Fibroblast of lung (primary cell): ENCODE measurements around the gene CDC42EP2. TPM values are rescaled to one million over a fixed set of nuclear protein-coding genes. Genes with fewer than 3 reads are reported as not detected.
A peak's percentile ranks its signal among the peaks of the same experiment; 100 is the strongest.

Source experiments
- DNase-seq, 2 donors: peaks; one replicate each; pipeline versions ENCODE4 v3.0.0 to v3.0.0-alpha.2; 2010; ENCODE audit warnings: low read depth in 2 of 2
- H2AFZ ChIP-seq: 2 replicates; pipeline ENCODE4 v1.5.1; 2012; ENCODE audit warnings: low read length, control low read depth, inconsistent platforms
- H3K27ac ChIP-seq: 2 replicates; pipeline ENCODE4 v1.5.1; 2011; ENCODE audit warnings: low read length, control low read depth; ENCODE audit not compliant: insufficient read depth
- H3K27me3 ChIP-seq: 2 replicates; pipeline ENCODE4 v1.5.1; 2011; ENCODE audit warnings: mild to moderate bottlenecking, low read length; ENCODE audit not compliant: control insufficient read depth, insufficient read depth
- H3K36me3 ChIP-seq: 2 replicates; pipeline ENCODE4 v1.5.1; 2011; ENCODE audit warnings: low read length; ENCODE audit not compliant: control insufficient read depth, insufficient read depth
- H3K4me1 ChIP-seq: 2 replicates; pipeline ENCODE4 v1.5.1; 2011; ENCODE audit warnings: low read length; ENCODE audit not compliant: control insufficient read depth, insufficient read depth; ENCODE audit errors: extremely low read depth
- H3K4me2 ChIP-seq: 2 replicates; pipeline ENCODE4 v1.5.1; 2011; ENCODE audit warnings: low read length, control low read depth; ENCODE audit not compliant: insufficient read depth; ENCODE audit errors: extremely low read depth
- H3K4me3 ChIP-seq, 4 experiments: fragments of 200-600 bp in 1 of 4; sonication (generic) in 1 of 4; replicated peaks in 1 of 4; 2 replicates each; pipeline ENCODE4 v1.5.1; 2011 to 2016; ENCODE audit warnings: low read length in 4 of 4, low read depth in 3 of 4, mild to moderate bottlenecking in 3 of 4, control low read depth in 2 of 4, inconsistent platforms in 1 of 4, mixed read lengths in 1 of 4; ENCODE audit not compliant: insufficient read depth in 1 of 4; ENCODE audit errors: control extremely low read depth in 1 of 4
- H3K79me2 ChIP-seq: 2 replicates; pipeline ENCODE4 v1.5.1; 2012; ENCODE audit warnings: mild to moderate bottlenecking, low read length, inconsistent platforms; ENCODE audit not compliant: control insufficient read depth, insufficient read depth
- H3K9ac ChIP-seq: 2 replicates; pipeline ENCODE4 v1.5.1; 2011; ENCODE audit warnings: mild to moderate bottlenecking, low read length, control low read depth; ENCODE audit not compliant: insufficient read depth
- H3K9me3 ChIP-seq: 2 replicates; pipeline ENCODE4 v1.5.1; 2012; ENCODE audit warnings: low read depth, low read length; ENCODE audit not compliant: control insufficient read depth, insufficient read depth
- H4K20me1 ChIP-seq: 2 replicates; pipeline ENCODE4 v1.5.1; 2011; ENCODE audit warnings: low read length; ENCODE audit not compliant: control insufficient read depth, insufficient read depth; ENCODE audit errors: extremely low read depth
- CTCF ChIP-seq, 2 donors: IDR thresholded peaks in 1 of 2; conservative IDR thresholded peaks in 1 of 2; 1 replicate in 1 of 2; 2 replicates in 1 of 2; pipeline ENCODE4 v1.5.1; 2011 to 2012; ENCODE audit warnings: low read length in 2 of 2, control low read depth in 1 of 2, inconsistent platforms in 1 of 2, low read depth in 1 of 2, mild to moderate bottlenecking in 1 of 2
- EZH2 ChIP-seq: IDR thresholded peaks from 2 replicates; pipeline ENCODE4 v1.5.1; 2012; ENCODE audit warnings: low read length, control low read depth, mild to moderate bottlenecking; ENCODE audit errors: missing control alignments
- polyA plus RNA-seq, 2 donors: library from polyadenylated mRNA; depleted of rRNA in 1 of 2; stranded (reverse) in 1 of 2; unstranded in 1 of 2; fragments of >200 nt; gene quantifications; 2 replicates each; pipeline ENCODE4 v1.2.1, GENCODE V29; 2011 to 2012; ENCODE audit warnings: missing spikeins in 1 of 2
- total RNA-seq: library from RNA; depleted of rRNA; stranded (reverse); fragments of >200 nt; gene quantifications from 2 replicates; pipeline ENCODE4 v1.2.1, GENCODE V29; 2014

Gene CDC42EP2
- total and polyA plus RNA-seq, 2 donors (not counting 1 experiment from before 2014, with no cell fraction given), result 25.6 to 48.4 TPM

- peak in 1 of 2 donors; percentile 7 for DNase-seq
- TF ChIP-seq EZH2, result no peak
- TF ChIP-seq CTCF (conservative IDR thresholded peaks at IDR 0.05 in 1 of 2, IDR thresholded peaks at IDR 0.05 in 1 of 2; ENCODE audit: low read depth in 1 of 2, low read length in 2 of 2), result no peak
- Histone ChIP-seq H3K4me2 (no peak overlapping the region), H3K27ac (peak overlapping the region; percentile 31), H4K20me1 (no peaks in the 10 kb centered on the region), H3K36me3 (peaks cover 8% of the 10 kb centered on the region), H3K4me1 (peaks cover 45% of the 10 kb centered on the region), H3K9me3 (no peaks in the 10 kb centered on the region), H3K79me2 (no peaks in the 10 kb centered on the region), H3K4me3 (no peak overlapping the region), H3K9ac (no peak overlapping the region), H3K27me3 (no peaks in the 10 kb centered on the region), H2AFZ (no peak overlapping the region)
These were observed 7.1 kb upstream of the CDC42EP2 start for GRCh38 chr11:65307298-65308229.

DNA sequence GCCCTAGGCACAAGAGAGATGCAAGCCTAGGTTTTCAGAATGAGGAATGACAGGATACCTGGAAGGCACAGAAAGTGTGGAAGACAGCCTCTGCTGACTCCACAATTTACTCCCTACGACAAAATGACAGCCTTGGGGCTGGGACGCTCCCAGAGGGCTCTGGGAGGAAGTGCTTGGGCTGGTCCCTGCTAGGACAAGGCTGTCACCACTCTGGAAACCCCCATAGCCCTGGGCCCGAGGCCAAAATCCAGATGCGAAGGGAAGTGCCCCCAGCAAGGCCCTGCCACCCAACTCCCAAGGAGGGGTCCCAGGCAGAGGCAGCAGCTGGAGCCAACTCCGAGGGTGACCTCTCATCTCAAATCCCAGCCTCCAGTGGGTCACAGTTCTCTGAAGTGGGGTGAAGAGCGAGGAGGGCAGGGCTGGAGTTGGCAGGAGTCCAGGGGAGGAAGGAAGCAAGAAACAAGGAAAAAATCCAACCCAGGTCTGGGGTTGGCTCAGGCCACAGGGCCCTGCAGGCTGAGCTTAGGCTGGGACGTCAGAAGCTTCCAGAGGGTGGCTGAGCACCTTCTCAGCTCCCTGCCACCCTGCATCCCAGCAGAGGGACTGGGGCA is 6.3 kb upstream of the CDC42EP2 start:
- Histone ChIP-seq H3K27me3 (no peaks in the 10 kb centered on the region), H3K9me3 (no peaks in the 10 kb centered on the region), H3K4me2 (no peak overlapping the region), H2AFZ (no peak overlapping the region), H4K20me1 (no peaks in the 10 kb centered on the region), H3K27ac (peak overlapping the region; percentile 46), H3K4me1 (peaks cover 43% of the 10 kb centered on the region), H3K4me3 (no peak overlapping the region), H3K79me2 (peaks cover 4% of the 10 kb centered on the region), H3K36me3 (peaks cover 8% of the 10 kb centered on the region), H3K9ac (peak overlapping the region; percentile 13)
- DNase-seq, result no peak
- TF ChIP-seq CTCF (conservative IDR thresholded peaks at IDR 0.05 in 1 of 2, IDR thresholded peaks at IDR 0.05 in 1 of 2; ENCODE audit: low read depth in 1 of 2, low read length in 2 of 2), result no peak
- TF ChIP-seq EZH2, result no peak

DNA sequence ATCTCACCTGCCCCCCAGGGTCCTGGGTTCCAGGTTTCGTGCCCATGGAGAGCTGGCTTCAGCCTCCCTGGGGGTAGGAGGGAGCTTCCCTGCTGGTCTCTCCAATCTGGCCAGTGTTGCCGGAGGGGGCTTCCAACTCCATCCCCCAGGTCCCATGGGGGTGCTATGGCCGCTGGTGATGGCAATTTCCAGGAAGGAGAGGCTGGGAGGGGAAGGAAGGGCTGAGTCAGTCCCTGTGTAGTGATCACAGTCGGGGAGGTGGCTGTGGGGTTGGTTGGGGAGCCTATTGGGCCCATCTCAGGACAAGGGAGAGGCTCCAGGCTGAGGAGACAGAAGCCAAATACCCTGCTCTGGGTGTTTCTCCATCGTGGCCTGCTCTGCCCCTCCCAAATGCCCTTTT is 5.7 kb upstream of the CDC42EP2 start:
- Histone ChIP-seq H3K4me2 (no peak overlapping the region), H3K9me3 (no peaks in the 10 kb centered on the region), H2AFZ (no peak overlapping the region), H3K9ac (peak overlapping the region; percentile 13), H4K20me1 (no peaks in the 10 kb centered on the region), H3K27ac (peak overlapping the region; percentile 41), H3K36me3 (peaks cover 4% of the 10 kb centered on the region), H3K4me3 (no peak overlapping the region), H3K27me3 (no peaks in the 10 kb centered on the region), H3K4me1 (peaks cover 43% of the 10 kb centered on the region), H3K79me2 (peaks cover 9% of the 10 kb centered on the region)
- TF ChIP-seq CTCF (conservative IDR thresholded peaks at IDR 0.05 in 1 of 2, IDR thresholded peaks at IDR 0.05 in 1 of 2; ENCODE audit: low read depth in 1 of 2, low read length in 2 of 2), result no peak
- TF ChIP-seq EZH2, result no peak
- DNase-seq, result no peak
